Loucy (cell line): Measurements from ENCODE around the gene LYSMD4.

Source experiments
- EZH2phosphoT487 ChIP-seq: fragments of 200-600 bp; IDR thresholded peaks from 2 replicates; pipeline ENCODE4 v1.6.1; 2018; ENCODE audit warnings: antibody characterized with exemption, mild to moderate bottlenecking, moderate library complexity, borderline replicate concordance
- TF ChIP-seq, protein P1 (sequence below): fragments of 200-600 bp; sonication (generic); conservative IDR thresholded peaks from 2 replicates; pipeline ENCODE4 v1.5.1; 2014; ENCODE audit warnings: mild to moderate bottlenecking, antibody characterized with exemption, low read length

DNA sequence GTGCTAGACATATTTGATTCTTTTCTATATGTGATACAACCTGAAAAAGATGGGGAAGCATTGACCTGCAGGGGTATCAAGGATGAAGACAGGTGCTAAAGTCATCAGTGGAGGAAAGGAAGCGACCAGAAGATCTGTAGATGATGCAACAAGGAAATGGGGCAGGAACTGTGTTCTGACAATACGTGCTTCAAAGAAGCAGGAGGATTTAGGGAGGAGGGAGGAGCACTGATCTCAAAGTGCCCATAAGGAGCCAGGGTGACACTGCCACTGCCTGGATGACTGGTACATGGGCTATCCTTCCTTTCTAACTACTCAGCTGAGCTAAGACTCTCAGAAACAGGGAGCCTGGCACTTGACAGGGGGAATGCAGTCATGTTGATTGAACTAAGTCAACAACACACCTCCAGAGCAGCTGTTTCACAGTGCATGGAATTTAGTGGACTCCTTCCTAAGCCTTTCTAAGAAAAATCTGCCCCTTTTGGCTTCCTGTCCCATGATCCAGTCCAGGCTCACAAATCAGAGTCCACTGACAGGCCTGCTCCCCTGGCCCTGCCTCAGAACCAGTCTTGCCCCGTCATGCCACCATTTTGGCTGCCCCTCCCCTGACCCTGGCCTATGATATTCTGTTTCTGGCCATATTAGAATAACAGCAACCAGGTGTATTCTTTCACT, 12.0 kb downstream of the LYSMD4 start:
- TF ChIP-seq, protein P1, sequence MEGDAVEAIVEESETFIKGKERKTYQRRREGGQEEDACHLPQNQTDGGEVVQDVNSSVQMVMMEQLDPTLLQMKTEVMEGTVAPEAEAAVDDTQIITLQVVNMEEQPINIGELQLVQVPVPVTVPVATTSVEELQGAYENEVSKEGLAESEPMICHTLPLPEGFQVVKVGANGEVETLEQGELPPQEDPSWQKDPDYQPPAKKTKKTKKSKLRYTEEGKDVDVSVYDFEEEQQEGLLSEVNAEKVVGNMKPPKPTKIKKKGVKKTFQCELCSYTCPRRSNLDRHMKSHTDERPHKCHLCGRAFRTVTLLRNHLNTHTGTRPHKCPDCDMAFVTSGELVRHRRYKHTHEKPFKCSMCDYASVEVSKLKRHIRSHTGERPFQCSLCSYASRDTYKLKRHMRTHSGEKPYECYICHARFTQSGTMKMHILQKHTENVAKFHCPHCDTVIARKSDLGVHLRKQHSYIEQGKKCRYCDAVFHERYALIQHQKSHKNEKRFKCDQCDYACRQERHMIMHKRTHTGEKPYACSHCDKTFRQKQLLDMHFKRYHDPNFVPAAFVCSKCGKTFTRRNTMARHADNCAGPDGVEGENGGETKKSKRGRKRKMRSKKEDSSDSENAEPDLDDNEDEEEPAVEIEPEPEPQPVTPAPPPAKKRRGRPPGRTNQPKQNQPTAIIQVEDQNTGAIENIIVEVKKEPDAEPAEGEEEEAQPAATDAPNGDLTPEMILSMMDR = no peak
- no peak for TF ChIP-seq EZH2phosphoT487
